Erythroblast (primary cell): ENCODE data around the gene LIX1.

Experiments
- GATA1 ChIP-seq: IDR thresholded peaks from 2 replicates; pipeline ENCODE4 v1.6.1; 2011; ENCODE audit warnings: low read depth, mild to moderate bottlenecking, control low read depth, low read length, moderate library complexity
- POLR2A ChIP-seq: IDR thresholded peaks from 2 replicates; pipeline ENCODE4 v1.6.1; 2011; ENCODE audit warnings: mild to moderate bottlenecking, low read length

DNA sequence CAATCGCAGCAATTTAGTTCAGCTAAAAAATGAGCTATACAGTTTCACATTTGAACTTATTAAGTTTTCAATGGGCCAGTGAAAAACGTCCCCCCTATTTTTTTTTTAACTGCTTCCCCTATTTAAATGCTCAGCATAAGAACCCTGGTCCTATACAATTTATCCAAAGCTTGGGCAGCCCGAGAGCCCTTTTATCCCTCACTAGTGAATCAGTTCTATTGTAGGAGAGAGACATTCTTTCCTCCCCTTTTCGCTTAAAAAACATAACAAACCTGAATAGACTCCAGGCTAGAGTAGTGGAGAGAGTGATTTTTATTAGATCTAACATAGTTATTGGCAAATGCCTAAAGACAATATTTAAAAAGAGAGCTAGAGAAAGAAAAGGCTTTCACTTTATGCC lies 1.4 kb downstream of the LIX1 start:
- no peak for TF ChIP-seq POLR2A
- TF ChIP-seq GATA1 = no peak
